Stimulated activated CD8-positive, alpha-beta memory T cell treated with anti-CD3 and anti-CD28 coated beads, Interleukin-15, amount 100 ng/mL, for 1 hour (primary cell): ENCODE results near the gene MYO3A.

Source experiments
- DNase-seq: peaks from one replicate; pipeline ENCODE4 v3.0.0-alpha.2; 2020; ENCODE audit warnings: low read depth

MYO3A gene

DNA sequence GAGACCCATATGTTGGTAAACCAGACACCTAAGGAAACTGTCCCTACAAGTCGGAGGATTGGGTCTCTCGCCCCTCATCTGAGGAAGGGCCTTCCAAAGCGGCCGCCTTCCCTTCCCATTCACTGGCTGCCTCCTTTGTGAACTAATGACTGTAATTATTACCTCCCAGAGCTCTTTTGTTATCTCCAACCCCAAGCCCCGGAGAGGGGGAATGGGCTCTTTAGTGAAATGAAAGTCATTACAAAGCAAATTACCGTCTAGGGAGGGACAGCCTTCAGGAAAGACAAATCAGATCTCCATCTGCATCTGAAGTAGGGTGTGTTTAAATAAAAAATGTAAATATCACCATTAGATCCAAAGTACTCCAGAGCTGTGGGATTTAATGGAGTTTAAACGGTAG is 280.0 kb downstream of the MYO3A start:
- DNase-seq, result no peak

DNA sequence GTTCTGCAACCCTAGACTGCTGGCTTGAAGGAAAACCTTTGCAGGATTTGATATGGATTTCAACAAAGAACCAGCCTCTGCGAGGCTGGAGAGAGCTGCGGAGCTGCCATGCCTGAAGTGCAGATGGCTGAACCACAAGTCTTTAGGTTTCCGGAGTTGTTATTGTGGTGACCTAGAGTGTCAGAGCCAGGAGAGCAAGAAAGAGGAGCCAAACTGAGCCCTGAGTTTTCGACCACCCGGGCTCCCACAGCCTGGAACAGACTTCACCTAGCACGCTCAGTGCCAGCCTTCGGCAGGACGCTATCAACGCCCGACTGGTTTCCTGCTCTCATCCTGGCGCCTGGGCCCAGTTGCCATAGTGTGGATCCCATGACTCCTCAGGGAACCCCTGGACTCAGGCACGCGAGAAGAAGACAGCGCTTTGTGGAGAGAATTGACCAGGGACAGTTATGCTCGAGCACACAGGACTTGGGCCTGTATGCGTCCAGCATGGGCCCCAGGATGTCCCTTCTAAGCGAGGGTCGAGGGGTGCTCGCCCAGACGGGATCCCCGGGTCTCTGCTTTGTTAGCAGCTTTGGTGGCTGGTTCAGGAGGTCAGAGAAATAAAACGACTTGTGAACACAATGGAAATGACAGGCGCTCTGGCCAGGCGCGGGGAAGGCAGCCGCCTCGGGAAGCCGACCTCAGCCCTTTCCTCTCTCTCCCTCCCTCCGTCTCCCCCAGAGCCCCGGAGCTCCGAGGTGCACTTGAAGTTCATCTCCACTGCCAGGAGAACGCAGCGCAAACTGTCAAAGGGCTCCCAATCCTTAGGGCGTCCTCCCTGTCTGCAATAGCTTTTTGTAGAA is 280.7 kb downstream of the MYO3A start:
- DNase-seq, result no peak

DNA sequence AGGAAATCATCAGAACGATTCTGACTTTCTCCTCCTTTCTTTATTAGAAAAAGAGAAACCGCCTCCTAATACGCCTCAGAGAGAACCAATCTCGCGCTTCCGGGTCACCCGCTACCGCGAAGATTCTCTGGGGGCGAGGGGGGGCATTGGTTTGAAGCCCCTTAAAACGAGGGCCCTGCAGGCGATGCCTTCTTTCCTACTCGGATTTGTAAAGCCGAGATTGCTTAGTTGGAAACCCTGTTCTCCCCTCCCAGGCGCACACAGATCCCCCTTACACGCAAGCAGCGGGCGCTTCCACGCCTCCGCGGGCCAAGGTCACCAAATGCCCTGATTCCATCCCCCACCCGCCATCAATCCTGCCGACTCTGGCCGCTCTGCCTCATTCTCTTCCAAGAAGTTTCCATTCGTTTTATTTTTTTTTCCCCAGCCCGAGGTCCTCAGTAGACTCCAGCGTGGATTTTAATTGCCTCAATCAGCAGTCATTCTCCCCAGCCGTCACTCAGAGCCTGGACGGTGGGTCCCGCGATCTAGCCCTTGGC is 281.4 kb downstream of the MYO3A start:
- no peak for DNase-seq

- no peak for DNase-seq
These were observed 282.0 kb downstream of the MYO3A start for GRCh38 chr10:26215935-26216584.

DNA sequence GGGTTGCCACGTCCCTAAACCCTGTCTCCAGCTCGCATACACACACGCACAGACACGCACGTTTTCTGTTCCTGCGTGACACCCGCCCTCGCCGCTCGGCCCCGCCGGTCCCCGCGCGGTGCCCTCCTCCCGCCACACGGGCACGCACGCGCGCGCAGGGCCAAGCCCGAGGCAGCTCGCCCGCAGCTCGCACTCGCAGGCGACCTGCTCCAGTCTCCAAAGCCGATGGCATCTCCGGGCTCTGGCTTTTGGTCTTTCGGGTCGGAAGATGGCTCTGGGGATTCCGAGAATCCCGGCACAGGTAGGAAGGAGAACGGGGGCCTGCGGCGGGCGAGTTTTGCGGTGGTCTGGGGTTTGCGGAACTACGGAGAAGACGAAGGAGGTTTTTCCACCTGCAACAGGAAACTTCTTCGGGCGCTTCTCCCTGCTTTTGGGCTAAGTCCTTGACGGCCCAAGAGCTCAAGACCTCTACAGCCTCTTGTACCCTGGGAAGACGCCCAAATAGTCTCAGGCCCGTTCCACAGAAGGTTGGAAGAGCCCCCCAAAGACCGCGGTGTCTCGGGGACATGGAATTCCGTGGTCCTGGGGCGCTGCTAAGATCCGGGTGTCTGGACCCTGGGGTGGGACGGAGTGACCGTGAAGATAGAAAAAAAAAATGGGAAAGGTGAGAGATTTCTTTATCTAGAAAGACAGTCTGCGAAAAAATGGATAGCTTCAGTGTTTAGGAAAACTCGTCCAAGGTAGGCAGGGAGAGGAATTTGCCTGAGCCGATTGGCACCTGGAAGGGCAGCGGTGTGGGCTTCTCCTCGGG is 282.8 kb downstream of the MYO3A start, which contains the start of gene GAD2:
GAD2 (plus strand) TSS at position 190 of the 811 bp plus-strand sequence; CDS start at position 226, 36 bp downstream.
- no peak for DNase-seq

GRCh38 chr10:26217396-26218086 is 283.5 kb downstream of the MYO3A start:
- no peak for DNase-seq

DNA sequence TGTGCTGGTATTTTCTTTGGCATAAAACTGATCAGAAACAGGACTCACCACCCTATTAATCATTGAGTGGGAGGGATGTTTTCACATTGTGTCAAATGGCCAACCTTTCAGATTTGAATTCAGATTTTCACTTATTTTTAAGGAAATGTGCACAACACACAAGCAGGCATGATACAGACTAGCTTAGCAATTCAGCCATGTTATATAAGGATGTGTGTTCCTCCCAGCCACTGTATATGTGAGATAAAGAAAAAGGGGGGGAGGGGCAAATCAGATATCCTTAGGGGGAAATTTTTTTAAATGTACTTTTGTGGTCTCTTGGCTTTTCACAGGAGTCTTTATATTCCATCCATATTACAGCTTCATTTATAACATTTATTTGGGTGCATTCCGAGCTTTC is 285.6 kb downstream of the MYO3A start:
- DNase-seq, result no peak

DNA sequence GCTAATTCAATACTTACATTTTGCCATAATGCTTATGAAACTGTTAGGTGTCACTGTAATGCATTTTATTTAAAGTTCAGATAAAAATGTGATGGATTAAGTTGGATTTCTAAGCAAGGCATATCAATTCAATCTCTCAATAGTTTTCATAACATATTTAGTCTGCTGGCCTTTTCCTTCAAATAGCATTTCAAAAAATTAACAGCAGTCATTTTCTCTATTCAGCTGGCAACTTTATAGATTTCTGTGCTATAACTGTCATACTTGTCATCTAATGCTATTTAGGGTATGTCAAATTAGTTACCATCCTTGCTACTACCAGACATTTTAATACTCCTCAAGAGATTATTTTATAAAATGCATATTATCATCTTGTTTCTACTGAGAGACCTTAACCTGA is 286.9 kb downstream of the MYO3A start:
- no peak for DNase-seq

DNA sequence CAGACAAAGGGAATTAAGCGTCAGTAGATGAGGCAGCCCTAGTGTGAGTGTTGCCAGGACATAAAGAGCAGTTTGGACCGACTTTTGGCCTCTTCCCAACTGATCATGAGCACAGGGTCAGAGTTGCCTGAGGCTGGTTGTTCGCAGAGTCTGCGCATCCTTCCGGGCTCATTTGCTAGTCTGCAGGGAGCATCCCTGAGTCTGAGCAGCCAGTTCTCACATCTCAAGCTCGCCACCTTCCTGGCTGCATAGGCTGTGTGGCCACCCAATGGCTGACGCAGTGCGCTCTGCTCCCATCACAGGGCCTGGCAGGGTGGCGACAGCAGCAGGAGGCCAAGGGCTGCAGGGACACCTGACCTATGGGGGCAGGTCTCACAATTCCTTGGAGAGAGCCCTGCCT is 287.5 kb downstream of the MYO3A start:
- DNase-seq, result no peak

- no peak for DNase-seq
These were observed 288.5 kb downstream of the MYO3A start for GRCh38 chr10:26222563-26222962.

GRCh38 chr10:26225322-26225721 is 291.3 kb downstream of the MYO3A start:
- no peak for DNase-seq

DNA sequence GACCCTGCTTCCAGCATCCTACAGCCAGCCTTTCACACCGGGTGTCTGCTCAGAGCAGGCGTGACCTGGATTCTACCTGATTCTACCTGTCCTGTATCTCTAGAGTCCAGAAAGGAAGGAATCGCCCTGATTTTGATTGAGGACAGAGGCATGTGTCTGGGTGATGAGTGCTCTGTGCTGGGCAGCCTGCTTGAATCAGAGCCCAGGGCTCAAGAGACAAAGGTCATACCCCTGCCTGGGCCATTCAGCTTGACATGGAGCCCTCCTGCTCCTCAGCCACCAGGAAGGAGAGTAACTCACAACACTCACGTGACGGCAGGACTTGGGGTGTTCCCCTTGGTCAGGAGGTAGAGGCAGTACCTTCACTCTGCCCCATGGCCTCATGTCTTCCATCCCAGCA is 293.8 kb downstream of the MYO3A start:
- no peak for DNase-seq

GRCh38 chr10:26232174-26232573 is 298.1 kb downstream of the MYO3A start:
- no peak for DNase-seq

DNA sequence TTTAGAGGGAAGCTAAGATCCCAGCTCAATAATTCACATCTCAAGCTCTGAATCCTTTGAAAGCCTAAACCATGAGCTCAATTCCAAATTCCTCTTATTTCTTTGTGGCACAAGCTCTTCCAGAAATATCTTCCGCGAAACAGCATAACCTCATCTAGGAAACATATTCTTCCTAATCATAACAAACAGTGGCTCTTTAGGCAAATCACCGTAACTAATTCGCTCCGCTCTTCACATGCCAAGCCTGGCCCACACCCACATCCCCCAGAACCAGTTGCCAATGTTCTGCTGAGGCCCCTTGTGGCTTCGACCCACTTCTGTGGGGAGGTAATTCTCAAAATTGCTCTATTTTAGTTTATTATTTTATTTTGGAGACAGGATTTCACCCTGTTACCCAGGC is 301.7 kb downstream of the MYO3A start:
- DNase-seq, result no peak

DNA sequence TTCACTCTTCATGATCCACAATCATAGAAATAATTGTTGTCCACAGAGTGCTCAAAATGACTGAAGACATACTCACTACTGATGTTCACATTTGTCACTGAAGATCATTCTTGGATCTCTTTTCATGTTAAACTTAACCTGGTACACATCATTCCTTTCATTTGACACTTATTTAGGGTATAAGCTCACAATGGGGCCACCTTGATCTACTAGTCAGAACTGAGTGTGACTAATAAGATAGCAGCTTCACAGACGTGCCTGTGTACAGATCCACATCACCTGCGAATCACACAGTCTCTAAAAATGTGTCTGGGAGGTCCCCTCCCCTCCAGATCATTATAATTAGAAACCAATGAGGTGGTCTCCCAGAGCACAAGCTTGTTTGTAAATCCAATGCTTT is 304.3 kb downstream of the MYO3A start:
- no peak for DNase-seq

DNA sequence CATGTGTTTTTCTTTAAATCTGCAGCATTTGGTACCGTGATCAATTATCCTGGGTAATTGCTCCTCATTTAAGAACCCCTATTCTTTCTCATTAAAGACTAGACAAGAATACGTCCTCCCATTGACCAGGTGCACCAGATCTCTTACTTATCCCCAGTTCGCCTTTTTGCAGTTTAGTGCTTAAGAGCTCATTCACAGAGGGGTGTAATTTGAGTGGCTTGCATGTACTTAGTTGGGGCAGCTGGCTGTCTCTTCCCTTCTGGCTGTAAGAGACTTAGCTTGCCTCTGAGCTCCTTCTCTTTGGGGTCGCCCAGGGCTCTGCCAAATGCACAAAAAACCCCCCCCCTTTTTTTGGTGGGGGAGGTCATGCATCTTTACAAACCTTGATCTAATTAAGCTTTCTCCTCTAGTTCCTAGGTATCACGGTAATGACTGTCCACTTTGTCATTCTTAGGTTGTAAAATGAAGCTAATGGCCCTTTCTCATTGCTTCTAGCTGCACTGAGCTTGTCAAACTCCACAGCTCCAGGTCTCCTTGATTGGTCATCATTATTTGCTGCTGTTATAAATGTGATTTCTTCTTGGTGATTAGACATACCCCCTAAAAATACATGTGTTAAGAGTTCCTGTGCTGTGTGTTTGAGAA is 308.8 kb downstream of the MYO3A start:
- no peak for DNase-seq

GRCh38 chr10:26243351-26243720 is 309.3 kb downstream of the MYO3A start:
- DNase-seq, result no peak

GRCh38 chr10:26249681-26250080 is 315.7 kb downstream of the MYO3A start:
- no peak for DNase-seq

- DNase-seq, result no peak
These were observed 317.9 kb downstream of the MYO3A start for GRCh38 chr10:26251925-26252324.

GRCh38 chr10:26254616-26255015 is 320.6 kb downstream of the MYO3A start:
- DNase-seq, result no peak

GRCh38 chr10:26259341-26259740 is 325.3 kb downstream of the MYO3A start:
- no peak for DNase-seq
